Cardiac muscle cell (in vitro differentiated cells and primary cell): Measurements from ENCODE around the gene SOX6. TPM values are rescaled to one million over a fixed set of nuclear protein-coding genes. Genes with fewer than 3 reads are reported as not detected.

Experiments used
- DNase-seq, 2 donors: peaks; one replicate each; pipeline versions ENCODE4 v3.0.0 to v3.0.0-alpha.2; 2010 to 2017; ENCODE audit warnings: low read depth in 1 of 2, low spot score in 1 of 2
- H3K27ac ChIP-seq: fragments of 200-600 bp; sonication (generic); 2 replicates; pipeline ENCODE4 v1.5.1; 2016
- H3K27me3 ChIP-seq: fragments of 200-600 bp; sonication (generic); 2 replicates; pipeline ENCODE4 v1.6.0; 2016; ENCODE audit warnings: control low read depth
- H3K36me3 ChIP-seq: fragments of 200-600 bp; sonication (generic); 2 replicates; pipeline ENCODE4 v1.5.1; 2016; ENCODE audit warnings: control low read depth
- H3K4me1 ChIP-seq: fragments of 200-600 bp; sonication (generic); 2 replicates; pipeline ENCODE4 v1.8.1; 2017; ENCODE audit warnings: low read depth, mild to moderate bottlenecking, mixed run types
- H3K4me3 ChIP-seq: fragments of 200-600 bp; sonication (generic); 2 replicates; pipeline ENCODE4 v1.5.1; 2016; ENCODE audit warnings: mild to moderate bottlenecking
- H3K9me3 ChIP-seq: fragments of 200-600 bp; sonication (generic); 2 replicates; pipeline ENCODE4 v1.5.1; 2017; ENCODE audit warnings: low read depth, mild to moderate bottlenecking, control low read depth
- CTCF ChIP-seq: IDR thresholded peaks from 2 replicates; pipeline ENCODE4 v1.5.1; 2012; ENCODE audit warnings: low read depth, mild to moderate bottlenecking, low read length
- polyA plus RNA-seq: library from polyadenylated mRNA; unstranded; fragments of >200 nt; fragmentation: Nextera tagmentation; extraction: Ambion mirVana; gene quantifications from 2 replicates; pipeline ENCODE4 v1.2.1, GENCODE V29; 2016
- total RNA-seq: library from RNA; depleted of rRNA; stranded (reverse); fragments of >200 nt; gene quantifications from 2 replicates; pipeline ENCODE4 v1.2.3, GENCODE V29; 2016

Gene SOX6
- total and polyA plus RNA-seq, 2 experiments from 2014 or later = 7.0 to 9.6 TPM

- no peak for DNase-seq
- H3K4me3 ChIP-seq = no peak overlapping the region
These were observed 7.9 kb upstream of the SOX6 start for GRCh38 chr11:16364254-16364653.

GRCh38 chr11:16363706-16364105, 7.4 kb upstream of the SOX6 start:
- Histone ChIP-seq H3K9me3 (no peaks in the 10 kb centered on the region), H3K36me3 (no peaks in the 10 kb centered on the region), H3K4me3 (no peak overlapping the region), H3K27ac (no peak overlapping the region), H3K4me1 (no peaks in the 10 kb centered on the region), H3K27me3 (no peaks in the 10 kb centered on the region)
- DNase-seq = no peak
- no peak for TF ChIP-seq CTCF

More at GRCh38 chr11:16364254-16364653, 7.9 kb upstream of the SOX6 start:
- no peak for TF ChIP-seq CTCF
- Histone ChIP-seq H3K27me3 (no peaks in the 10 kb centered on the region), H3K9me3 (no peaks in the 10 kb centered on the region), H3K27ac (no peak overlapping the region), H3K4me1 (no peaks in the 10 kb centered on the region), H3K36me3 (no peaks in the 10 kb centered on the region)

- DNase-seq = no peak
- Histone ChIP-seq H3K27ac (no peak overlapping the region), H3K9me3 (no peaks in the 10 kb centered on the region), H3K36me3 (no peaks in the 10 kb centered on the region), H3K4me1 (peaks cover 8% of the 10 kb centered on the region), H3K4me3 (no peak overlapping the region), H3K27me3 (no peaks in the 10 kb centered on the region)
- TF ChIP-seq CTCF = no peak
These were observed 4.9 kb upstream of the SOX6 start for GRCh38 chr11:16361108-16361865.

GRCh38 chr11:16359369-16359768, 3.0 kb upstream of the SOX6 start:
- no peaks in the 10 kb centered on the region for H3K27me3 ChIP-seq
- DNase-seq = no peak
- H3K4me3 ChIP-seq = no peak overlapping the region
- H3K27ac ChIP-seq = no peak overlapping the region
- no peaks in the 10 kb centered on the region for H3K9me3 ChIP-seq
- no peak for TF ChIP-seq CTCF
- H3K36me3 ChIP-seq = no peaks in the 10 kb centered on the region
- H3K4me1 ChIP-seq = peaks cover 8% of the 10 kb centered on the region

- DNase-seq = no peak
- Histone ChIP-seq H3K9me3 (no peaks in the 10 kb centered on the region), H3K27me3 (no peaks in the 10 kb centered on the region), H3K4me3 (no peak overlapping the region), H3K36me3 (no peaks in the 10 kb centered on the region), H3K4me1 (peaks cover 8% of the 10 kb centered on the region), H3K27ac (no peak overlapping the region)
- no peak for TF ChIP-seq CTCF
These were observed 2.4 kb upstream of the SOX6 start for GRCh38 chr11:16358726-16359125.
